Islet of Langerhans (tissue), 1 donor: ENCODE measurements around the gene PPP1R12B.
"Not testable (repeated sequence)": the region's sequence is repeated elsewhere in the genome, so short reads cannot be mapped to it uniquely, and the experiment has no call there.

Source experiments
- FAIRE-seq: peaks from one replicate; lab custom pipeline; 2011; peaks lifted over from hg19 to GRCh38; lab: Jason Lieb, UNC

Gene PPP1R12B

GRCh38 chr1:202484820-202485219 lies 136.3 kb downstream of the PPP1R12B start:
- not testable (repeated sequence) for FAIRE-seq

- not testable (repeated sequence) for FAIRE-seq
Measured at GRCh38 chr1:202488178-202488649, 139.7 kb downstream of the PPP1R12B start.

GRCh38 chr1:202489101-202489500 lies 140.6 kb downstream of the PPP1R12B start:
- not testable (repeated sequence) for FAIRE-seq

DNA sequence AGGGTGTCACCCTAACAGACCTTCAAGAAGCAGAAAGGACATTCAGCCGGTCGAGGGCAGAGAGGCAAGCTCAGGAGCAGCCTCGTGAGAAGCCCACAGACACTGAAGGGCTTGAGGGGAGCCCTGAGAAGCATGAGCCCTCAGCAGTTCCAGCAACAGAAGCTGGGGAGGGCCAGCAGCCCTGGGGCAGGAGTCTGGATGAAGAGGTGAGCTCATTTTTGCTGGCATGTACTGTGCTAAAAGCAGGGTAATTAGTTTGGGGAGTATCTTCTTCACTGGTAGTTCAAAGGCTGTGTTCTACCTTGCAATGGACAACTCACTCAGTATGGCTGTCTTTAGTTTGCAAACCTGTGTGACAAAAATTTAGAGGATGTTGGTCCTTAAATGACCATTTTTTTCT lies 144.6 kb downstream of the PPP1R12B start:
- not testable (repeated sequence) for FAIRE-seq

GRCh38 chr1:202498542-202498941 lies 150.0 kb downstream of the PPP1R12B start:
- no peak for FAIRE-seq

DNA sequence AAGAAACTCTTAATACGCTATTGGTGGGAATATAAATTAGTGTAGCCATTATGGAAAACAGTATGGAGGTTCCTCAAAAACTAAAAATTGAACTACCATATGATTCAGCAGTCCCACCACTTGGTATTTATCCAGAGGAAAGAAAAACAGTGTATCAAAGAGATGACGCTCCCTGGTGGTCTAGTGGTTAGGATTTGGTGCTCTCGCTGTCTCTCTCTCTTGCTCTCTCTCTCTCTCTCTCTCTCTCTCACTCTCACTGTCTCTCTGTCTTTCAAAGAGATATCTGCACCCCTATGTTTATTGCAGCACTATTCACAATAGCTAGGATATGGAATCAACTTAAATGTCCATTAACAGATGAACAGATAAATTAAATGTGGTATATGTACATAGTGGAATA lies 151.5 kb downstream of the PPP1R12B start:
- not testable (repeated sequence) for FAIRE-seq

DNA sequence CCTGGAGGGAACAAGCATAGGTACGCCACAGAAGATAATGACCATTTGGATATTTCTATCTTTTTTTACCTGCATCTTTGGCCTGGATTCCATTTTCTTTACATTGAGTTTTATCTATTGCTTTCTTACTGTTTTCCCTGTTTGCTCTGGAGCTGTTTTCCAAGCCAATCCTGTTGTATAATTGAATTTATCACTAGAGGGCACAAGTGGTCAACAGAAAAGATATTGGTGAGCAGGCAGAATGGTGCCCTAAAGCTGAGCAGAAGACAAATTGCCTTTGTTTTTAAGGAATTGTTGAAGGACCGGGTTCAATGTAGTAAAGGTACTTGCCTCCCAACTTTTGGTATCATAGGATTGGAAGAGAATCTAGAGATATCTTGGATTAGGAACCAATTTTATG lies 152.8 kb downstream of the PPP1R12B start:
- no peak for FAIRE-seq

DNA sequence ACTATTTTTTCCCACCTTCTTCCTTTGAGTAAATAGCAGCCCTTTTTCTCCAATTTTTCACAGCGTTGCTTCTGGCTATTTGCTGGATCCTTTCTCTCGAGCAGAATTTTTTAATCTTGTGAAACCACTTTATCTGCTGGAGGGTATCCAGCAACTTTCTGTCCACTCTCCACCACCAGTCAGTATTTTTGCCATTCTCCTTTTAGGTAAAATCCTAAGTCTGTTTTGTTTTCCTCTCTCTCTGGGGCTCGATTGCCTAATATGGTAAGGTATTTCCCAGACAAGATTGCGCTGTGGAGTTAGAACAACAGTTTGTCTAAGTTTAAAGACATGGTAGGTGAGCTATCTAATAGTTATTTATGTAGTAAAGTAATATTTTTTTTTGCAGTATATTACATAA lies 156.9 kb downstream of the PPP1R12B start:
- no peak for FAIRE-seq

DNA sequence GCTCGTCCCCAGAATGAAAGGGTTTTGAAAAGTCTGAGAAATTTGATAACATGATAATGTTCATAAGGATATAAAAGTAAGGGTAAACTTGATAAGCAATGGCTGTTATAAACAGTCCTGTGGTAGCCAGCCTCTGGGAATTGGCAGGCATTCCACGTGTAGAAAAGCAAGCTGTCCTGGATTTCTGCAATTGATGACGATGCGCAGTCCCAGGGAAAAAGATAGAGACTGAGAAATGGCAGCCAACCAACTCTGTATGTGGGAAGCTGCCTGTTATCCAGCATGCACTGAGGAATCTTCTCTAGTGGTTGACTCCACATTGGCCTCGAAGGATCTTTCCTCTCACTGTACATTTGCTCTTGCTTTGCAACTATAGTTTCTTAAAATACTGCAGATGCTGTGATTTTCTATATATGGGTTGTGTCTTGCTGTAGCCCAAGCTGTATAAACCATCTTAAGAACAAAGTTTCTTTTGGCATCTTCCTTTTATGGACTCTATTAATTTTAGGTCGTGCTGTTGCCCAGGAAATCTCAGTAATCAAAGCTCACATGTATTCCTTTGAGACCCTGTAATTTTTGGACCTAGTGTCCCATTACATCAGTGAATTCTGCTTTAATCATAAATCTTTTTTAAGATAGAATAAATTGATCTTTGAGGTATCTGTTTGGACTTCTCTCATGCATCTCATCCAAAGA lies 157.5 kb downstream of the PPP1R12B start:
- not testable (repeated sequence) for FAIRE-seq

- FAIRE-seq = not testable (repeated sequence)
Measured at GRCh38 chr1:202508863-202509262, 160.4 kb downstream of the PPP1R12B start.

DNA sequence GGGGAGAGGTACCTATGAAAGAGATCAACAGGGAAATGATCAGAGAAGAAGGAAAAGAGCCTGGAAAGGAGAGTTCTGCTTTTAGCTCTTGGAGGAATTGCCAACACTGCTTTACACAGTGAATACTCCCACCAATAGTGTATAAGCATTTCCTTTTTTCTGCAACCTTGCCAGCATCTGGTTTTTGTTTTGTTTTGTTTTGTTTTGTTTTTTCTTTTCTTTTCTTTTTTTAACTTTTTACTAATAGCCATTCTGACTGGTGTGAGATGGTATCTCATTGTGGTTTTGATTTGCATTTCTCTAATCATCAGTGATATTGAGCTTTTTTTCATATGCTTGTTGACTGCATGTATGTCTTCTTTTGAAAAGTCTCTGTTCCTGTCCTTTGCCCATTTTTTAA lies 165.4 kb downstream of the PPP1R12B start:
- not testable (repeated sequence) for FAIRE-seq

DNA sequence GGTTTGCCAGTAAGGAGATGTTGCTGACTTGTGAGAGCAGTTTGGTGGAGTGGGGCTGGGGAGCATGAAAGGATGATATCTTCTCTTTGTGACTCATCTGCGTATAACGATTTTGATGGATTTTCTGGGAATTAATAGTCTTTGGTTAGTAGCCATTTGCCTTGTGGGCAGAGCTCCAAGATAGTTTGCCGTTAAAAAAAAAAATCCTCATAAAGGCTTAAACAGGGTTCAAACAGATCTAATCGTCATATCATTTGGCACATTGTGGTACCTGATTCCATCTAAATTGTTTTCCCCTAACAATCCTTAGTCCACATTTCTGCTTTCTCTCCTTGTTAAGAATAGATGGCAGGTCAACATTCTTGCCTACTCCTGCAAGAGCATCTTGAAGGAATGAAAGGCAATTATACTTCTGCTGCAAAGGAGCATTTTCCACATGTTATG lies 168.0 kb downstream of the PPP1R12B start:
- no peak for FAIRE-seq

DNA sequence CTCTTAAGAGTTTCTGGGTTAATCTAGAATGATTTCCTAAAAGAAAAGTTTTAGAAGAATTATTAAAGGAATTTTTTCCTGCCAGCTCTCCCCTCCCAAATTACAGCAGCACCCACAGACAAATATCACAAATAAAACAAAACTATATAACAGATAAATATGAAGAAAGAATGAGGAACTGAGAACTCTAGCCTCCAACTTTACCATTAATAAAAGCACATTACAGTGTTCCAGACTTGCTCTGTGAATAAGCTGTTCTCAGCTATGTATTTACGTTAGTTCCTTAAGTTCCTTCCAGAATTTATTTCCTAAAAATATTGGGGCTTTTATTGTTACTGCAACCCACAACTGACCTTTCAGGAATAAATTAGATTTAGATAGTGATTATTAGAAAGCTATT lies 168.6 kb downstream of the PPP1R12B start:
- not testable (repeated sequence) for FAIRE-seq

DNA sequence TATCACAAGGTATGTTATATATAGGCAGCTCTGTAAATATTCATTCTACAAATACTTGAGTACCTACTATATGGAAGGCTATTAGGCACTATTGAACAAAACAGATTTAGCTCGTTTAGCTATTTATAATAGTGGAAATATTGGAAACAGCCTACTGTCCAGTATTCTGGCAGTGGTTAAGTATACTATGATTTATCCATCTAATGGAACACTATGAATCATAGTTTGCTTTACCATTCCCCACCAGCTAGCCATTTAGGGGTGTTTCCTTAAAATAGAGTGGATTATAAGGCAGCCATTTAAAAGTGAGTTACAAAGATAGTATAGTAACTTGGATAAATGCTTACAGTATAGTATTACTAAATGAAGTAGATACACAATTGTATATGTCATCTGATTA lies 169.7 kb downstream of the PPP1R12B start:
- FAIRE-seq = not testable (repeated sequence)

- not testable (repeated sequence) for FAIRE-seq
Measured at GRCh38 chr1:202518905-202519304, 170.4 kb downstream of the PPP1R12B start.

- FAIRE-seq = not testable (repeated sequence)
Measured at GRCh38 chr1:202520129-202520856, 171.8 kb downstream of the PPP1R12B start.

- not testable (repeated sequence) for FAIRE-seq
Measured at GRCh38 chr1:202520857-202521216, 172.3 kb downstream of the PPP1R12B start.

GRCh38 chr1:202521484-202521883 lies 173.0 kb downstream of the PPP1R12B start:
- FAIRE-seq = not testable (repeated sequence)

DNA sequence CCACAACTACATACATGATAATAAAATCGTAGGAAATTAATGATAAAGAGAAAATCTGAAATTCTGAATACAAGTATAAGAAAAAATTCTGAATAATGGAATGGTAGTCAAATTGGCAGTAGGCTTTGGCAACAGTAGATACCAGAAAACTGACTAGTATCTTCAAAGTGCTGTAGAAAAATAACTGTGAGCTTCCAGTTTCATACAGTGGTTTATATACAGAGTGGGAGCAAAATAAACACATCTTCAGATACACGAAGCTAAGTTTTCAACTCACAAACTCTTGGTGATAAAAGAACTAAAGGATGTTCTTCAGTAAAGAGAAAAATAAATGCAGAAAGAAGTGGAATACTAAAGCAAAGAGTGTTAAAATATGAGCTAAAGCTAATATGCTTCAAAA lies 173.4 kb downstream of the PPP1R12B start:
- FAIRE-seq = no peak

GRCh38 chr1:202526056-202526455 lies 177.6 kb downstream of the PPP1R12B start:
- FAIRE-seq = not testable (repeated sequence)

- FAIRE-seq = not testable (repeated sequence)
Measured at GRCh38 chr1:202528096-202528722, 179.7 kb downstream of the PPP1R12B start.

DNA sequence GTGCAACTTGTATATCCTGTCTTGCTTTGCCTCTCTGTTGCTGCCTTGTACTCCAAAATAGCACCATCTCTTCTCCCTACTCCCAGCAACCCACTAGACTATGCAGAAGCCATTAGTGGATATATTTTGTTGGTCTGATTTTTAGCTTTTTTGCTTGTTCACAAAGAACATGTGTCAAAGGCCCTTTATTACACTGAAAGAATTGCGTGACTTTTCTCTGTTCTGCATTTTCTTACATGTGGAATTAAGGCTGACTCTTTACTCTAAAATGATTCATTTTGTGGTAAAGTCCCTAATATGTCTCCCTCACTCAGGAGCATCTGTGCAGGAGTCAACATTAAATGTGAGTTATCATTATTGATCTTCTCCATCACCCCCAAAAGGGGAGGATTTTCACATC lies 182.2 kb downstream of the PPP1R12B start:
- not testable (repeated sequence) for FAIRE-seq

DNA sequence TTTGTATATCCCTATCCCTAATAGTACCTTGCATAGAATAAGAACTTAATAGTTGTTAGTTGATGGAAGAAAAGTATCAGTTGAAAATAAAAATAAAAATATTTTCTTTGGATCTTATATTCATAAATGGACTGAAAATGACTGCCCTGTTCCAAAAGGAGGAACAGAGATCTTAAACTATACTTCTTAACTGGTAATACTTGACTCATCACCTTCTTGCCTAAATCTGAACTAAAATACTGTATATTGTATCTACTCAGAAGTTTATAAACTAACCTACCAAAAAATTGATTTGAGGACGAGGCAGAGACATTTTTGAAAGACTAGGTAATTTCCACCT lies 182.9 kb downstream of the PPP1R12B start:
- FAIRE-seq = no peak
